ENCODE data around the gene ECT2L. TPM values are rescaled to one million over a fixed set of nuclear protein-coding genes. Genes with fewer than 3 reads are reported as not detected.

Gene ECT2L
- total RNA-seq, 2 donors from 2014 or later, result not detected

- no peaks in the 10 kb centered on the region for H3K9me3 Mint-ChIP-seq
- ATAC-seq (no peak), DNase-seq (ENCODE audit: low spot score) (no peak)
- peaks cover 0 to 9% of the 10 kb centered on the region in 2 donors for H3K4me1 Mint-ChIP-seq (ENCODE audit: low read depth in 2 of 2)
- H3K27ac Mint-ChIP-seq, result no peak overlapping the region
- no peaks in the 10 kb centered on the region for H3K36me3 Mint-ChIP-seq
- H3K4me3 Mint-ChIP-seq, result no peak overlapping the region
- H3K27me3 Mint-ChIP-seq, result peaks cover 0 to 9% of the 10 kb centered on the region in 2 donors
Measured at GRCh38 chr6:138815221-138815620, 19.3 kb downstream of the ECT2L start.

DNA sequence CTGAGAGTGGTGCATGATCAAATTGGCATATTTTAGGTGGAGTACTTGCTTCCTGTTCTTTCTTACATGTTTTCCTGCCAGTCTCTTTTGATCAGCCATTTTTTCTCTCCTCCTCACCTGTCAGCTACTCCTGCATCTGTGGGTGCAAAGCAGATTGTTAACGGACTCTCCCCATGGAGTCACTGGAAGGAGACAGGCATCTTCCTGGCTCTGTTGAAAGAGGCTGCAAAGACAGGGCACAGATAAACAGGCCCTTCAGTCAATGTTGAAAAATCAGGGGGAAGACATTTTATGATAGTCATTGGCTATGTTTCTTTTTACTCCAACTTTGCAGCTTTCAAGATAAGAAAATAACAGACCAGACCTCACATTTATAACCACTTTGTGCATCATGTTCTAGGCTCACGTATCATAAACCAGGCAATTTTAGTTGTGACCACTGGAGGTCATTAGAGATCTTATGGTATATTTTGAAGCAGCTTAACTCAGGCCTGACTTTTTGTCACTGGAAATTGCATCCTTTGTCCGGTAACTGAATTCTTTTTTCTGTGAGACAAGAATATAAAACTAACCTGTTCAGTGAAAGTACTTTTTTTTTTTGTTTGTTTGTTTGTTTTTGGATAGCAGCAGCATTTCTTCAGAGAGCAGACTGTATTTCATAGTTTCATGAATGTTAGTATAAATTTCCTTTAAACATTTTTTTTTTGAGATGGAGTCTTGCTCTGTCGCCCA lies 20.1 kb downstream of the ECT2L start:
- no peaks in the 10 kb centered on the region for H3K9me3 Mint-ChIP-seq
- peaks cover 0 to 9% of the 10 kb centered on the region in 2 donors for H3K27me3 Mint-ChIP-seq
- H3K4me3 Mint-ChIP-seq, result no peak overlapping the region
- no peaks in the 10 kb centered on the region for H3K36me3 Mint-ChIP-seq
- no peak for DNase-seq (ENCODE audit: low spot score)
- peak in 1 of 2 donors; percentile 65 for ATAC-seq
- peaks cover 0 to 9% of the 10 kb centered on the region in 2 donors for H3K4me1 Mint-ChIP-seq (ENCODE audit: low read depth in 2 of 2)
- no peak overlapping the region for H3K27ac Mint-ChIP-seq

GRCh38 chr6:138817799-138818198 lies 21.9 kb downstream of the ECT2L start:
- H3K9me3 Mint-ChIP-seq, result no peaks in the 10 kb centered on the region
- ATAC-seq (no peak), DNase-seq (ENCODE audit: low spot score) (no peak)
- peaks cover 0 to 9% of the 10 kb centered on the region in 2 donors for H3K4me1 Mint-ChIP-seq (ENCODE audit: low read depth in 2 of 2)
- H3K4me3 Mint-ChIP-seq, result no peak overlapping the region
- peak overlapping the region in 1 of 2 donors; percentile 32 for H3K27ac Mint-ChIP-seq
- H3K27me3 Mint-ChIP-seq, result peaks cover 0 to 6% of the 10 kb centered on the region in 2 donors
- H3K36me3 Mint-ChIP-seq, result no peaks in the 10 kb centered on the region

DNA sequence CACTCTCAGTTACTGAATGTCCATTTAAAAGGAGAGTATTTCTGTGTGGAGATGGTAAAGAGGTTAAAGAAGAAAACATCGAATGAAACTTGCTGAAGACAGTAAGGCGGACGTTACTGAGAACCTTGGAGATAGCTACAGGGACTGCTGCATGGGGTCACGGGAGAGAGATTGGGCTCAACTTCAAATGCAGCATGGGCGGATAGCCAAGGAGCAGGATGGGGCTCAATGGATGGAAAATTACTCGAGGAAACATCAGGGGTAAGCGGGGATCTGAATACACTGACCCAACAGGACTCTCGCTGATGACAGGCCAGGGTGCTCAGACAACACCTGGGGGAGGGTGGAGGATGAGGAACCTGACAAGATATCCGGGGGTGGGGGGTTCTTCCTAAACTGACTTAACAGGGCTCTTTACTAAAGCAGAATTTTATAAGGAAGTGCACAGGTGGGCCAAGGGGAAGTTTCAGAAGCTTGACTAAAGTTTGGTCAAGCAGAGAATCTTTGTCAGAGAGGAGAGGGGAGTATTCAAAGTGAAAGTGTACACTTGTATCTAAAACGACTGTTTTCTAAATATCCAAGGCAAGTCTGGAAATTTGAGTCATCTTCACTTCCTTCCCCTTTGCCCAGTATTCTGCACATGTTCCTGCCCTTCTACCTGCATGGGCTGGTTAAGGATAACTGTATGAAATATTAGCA lies 22.8 kb downstream of the ECT2L start:
- H3K4me3 Mint-ChIP-seq, result no peak overlapping the region
- ATAC-seq, result no peak
- H3K27ac Mint-ChIP-seq, result peak overlapping the region in 1 of 2 donors; percentile 32
- peaks cover 0 to 9% of the 10 kb centered on the region in 2 donors for H3K4me1 Mint-ChIP-seq (ENCODE audit: low read depth in 2 of 2)
- no peaks in the 10 kb centered on the region for H3K9me3 Mint-ChIP-seq
- DNase-seq (ENCODE audit: low spot score), result no peak
- H3K36me3 Mint-ChIP-seq, result no peaks in the 10 kb centered on the region
- peaks cover 0 to 6% of the 10 kb centered on the region in 2 donors for H3K27me3 Mint-ChIP-seq

DNA sequence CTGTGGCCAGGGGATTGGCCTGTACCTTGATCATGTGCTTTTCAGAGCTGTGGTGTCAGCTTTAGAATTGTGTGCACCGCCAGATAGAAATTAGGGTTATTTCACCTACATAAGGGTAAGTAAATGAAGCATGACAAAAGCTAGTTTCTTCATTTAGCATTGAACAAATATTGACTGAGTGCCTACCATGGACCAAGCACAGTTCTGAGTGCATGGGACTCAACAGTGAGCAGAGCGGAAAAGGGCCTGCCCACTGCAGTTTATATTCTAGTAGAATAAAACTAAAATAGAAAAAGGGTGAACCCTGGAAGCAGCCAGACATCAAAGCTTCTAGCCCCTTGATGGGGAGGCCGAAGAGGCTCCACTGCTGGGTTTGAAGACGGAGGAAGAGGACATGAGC lies 25.6 kb downstream of the ECT2L start:
- Mint-ChIP-seq H3K4me3 (no peak overlapping the region), H3K27me3 (peaks cover 0 to 4% of the 10 kb centered on the region in 2 donors), H3K27ac (no peak overlapping the region), H3K36me3 (no peaks in the 10 kb centered on the region), H3K4me1 (ENCODE audit: low read depth in 2 of 2) (peaks cover 4 to 9% of the 10 kb centered on the region in 2 donors), H3K9me3 (no peaks in the 10 kb centered on the region)
- ATAC-seq (no peak), DNase-seq (ENCODE audit: low spot score) (no peak)

GRCh38 chr6:138824482-138825144 lies 28.7 kb downstream of the ECT2L start:
- no peak overlapping the region for H3K4me3 Mint-ChIP-seq
- H3K9me3 Mint-ChIP-seq, result no peaks in the 10 kb centered on the region
- peak in 1 of 2 donors; percentile 43 for ATAC-seq
- no peak for DNase-seq (ENCODE audit: low spot score)
- H3K27ac Mint-ChIP-seq, result no peak overlapping the region
- H3K27me3 Mint-ChIP-seq, result no peaks in the 10 kb centered on the region
- H3K36me3 Mint-ChIP-seq, result no peaks in the 10 kb centered on the region
- peaks cover 0 to 4% of the 10 kb centered on the region in 2 donors for H3K4me1 Mint-ChIP-seq (ENCODE audit: low read depth in 2 of 2)

DNA sequence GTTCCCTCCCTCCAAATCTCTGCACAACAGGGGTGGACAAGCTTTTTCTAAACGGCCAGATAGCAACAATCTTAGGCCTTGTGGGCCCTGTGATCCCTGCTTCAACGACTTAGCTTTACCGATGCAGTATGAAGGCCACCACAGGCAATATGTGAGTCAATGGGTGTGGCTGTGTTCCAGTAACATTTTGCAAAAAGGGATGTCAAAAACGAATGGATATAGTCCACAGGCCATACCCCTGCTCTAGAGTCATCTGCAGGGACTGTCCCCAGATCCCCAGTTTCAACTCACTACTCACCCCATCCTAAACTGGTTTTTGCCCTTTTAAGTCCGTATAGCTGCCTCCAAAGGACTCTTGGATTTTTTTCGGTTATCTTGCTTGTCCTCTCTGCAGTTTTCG lies 34.4 kb downstream of the ECT2L start:
- H3K4me1 Mint-ChIP-seq (ENCODE audit: low read depth in 2 of 2), result no peaks in the 10 kb centered on the region
- no peak overlapping the region for H3K27ac Mint-ChIP-seq
- H3K27me3 Mint-ChIP-seq, result no peaks in the 10 kb centered on the region
- DNase-seq (ENCODE audit: low spot score), result no peak
- H3K9me3 Mint-ChIP-seq, result no peaks in the 10 kb centered on the region
- no peaks in the 10 kb centered on the region for H3K36me3 Mint-ChIP-seq
- H3K4me3 Mint-ChIP-seq, result no peak overlapping the region
- no peak for ATAC-seq

DNA sequence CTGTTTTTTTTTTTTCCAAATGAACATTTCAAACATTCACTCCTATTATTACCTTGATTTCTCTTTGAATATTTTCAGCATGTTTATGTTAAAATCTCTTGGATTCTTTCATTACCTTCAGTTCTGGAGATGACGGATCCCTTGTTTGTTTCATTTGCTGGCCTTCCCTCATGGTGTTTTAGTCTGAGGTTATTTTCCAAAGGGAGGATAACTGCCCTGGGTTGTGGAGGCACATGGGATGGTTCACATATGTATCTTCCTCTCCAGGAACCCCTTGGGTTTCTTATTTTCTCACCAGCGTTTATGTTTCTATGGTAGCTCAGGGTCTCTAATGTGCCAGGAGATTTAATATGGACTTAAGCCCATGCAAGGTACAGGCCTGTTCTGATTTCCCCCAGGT lies 36.3 kb downstream of the ECT2L start:
- H3K9me3 Mint-ChIP-seq, result no peaks in the 10 kb centered on the region
- no peaks in the 10 kb centered on the region for H3K27me3 Mint-ChIP-seq
- H3K4me1 Mint-ChIP-seq (ENCODE audit: low read depth in 2 of 2), result no peaks in the 10 kb centered on the region
- H3K27ac Mint-ChIP-seq, result no peak overlapping the region
- DNase-seq (ENCODE audit: low spot score) (no peak), ATAC-seq (no peak)
- no peak overlapping the region for H3K4me3 Mint-ChIP-seq
- no peaks in the 10 kb centered on the region for H3K36me3 Mint-ChIP-seq

DNA sequence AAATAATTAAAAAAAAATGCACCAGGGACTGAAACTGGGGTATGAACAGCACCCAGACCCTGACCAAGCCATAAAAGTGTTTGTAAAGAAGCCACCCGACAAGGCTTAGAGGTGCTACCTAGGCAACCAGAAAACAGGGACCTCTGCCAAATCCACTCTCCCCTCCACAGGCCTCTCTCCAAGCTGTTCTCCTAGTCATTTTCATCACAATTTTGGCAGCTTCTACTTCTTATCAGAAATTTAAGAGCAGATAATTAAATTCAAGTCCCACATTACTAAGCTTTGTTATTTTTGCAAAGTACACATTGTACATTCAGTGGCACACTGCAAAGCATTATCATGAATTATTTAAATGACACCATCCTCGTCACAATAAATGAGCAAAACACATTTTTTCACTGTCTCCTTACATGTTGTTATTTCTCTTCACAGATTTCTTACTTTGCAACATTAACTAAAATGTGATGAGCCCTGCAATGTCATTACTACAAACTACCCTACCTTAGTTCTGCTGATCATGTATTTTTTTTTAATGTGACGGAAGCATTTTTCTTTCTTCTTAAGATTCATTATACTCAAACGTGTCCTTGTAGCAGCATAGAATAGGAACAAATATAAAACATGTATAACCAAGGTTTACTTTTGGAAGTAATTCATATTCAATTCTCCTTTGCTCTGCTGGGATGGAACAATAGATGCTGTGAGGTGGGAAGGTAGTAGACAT lies 38.1 kb downstream of the ECT2L start:
- Mint-ChIP-seq H3K4me1 (ENCODE audit: low read depth in 2 of 2) (no peaks in the 10 kb centered on the region), H3K27me3 (no peaks in the 10 kb centered on the region), H3K27ac (no peak overlapping the region), H3K36me3 (no peaks in the 10 kb centered on the region), H3K9me3 (no peaks in the 10 kb centered on the region), H3K4me3 (no peak overlapping the region)
- ATAC-seq (no peak), DNase-seq (ENCODE audit: low spot score) (no peak)

GRCh38 chr6:138837246-138837645 lies 41.4 kb downstream of the ECT2L start:
- Mint-ChIP-seq H3K36me3 (no peaks in the 10 kb centered on the region), H3K4me3 (no peak overlapping the region), H3K4me1 (ENCODE audit: low read depth in 2 of 2) (no peaks in the 10 kb centered on the region), H3K27me3 (no peaks in the 10 kb centered on the region), H3K27ac (no peak overlapping the region), H3K9me3 (no peaks in the 10 kb centered on the region)
- no peak for ATAC-seq
- DNase-seq (ENCODE audit: low spot score), result no peak

- no peak for ATAC-seq
- no peaks in the 10 kb centered on the region for H3K9me3 Mint-ChIP-seq
- H3K27ac Mint-ChIP-seq, result no peak overlapping the region
- no peak overlapping the region for H3K4me3 Mint-ChIP-seq
- no peaks in the 10 kb centered on the region for H3K27me3 Mint-ChIP-seq
- DNase-seq (ENCODE audit: low spot score), result no peak
- no peaks in the 10 kb centered on the region for H3K4me1 Mint-ChIP-seq (ENCODE audit: low read depth in 2 of 2)
- no peaks in the 10 kb centered on the region for H3K36me3 Mint-ChIP-seq
Measured at GRCh38 chr6:138844192-138844591, 48.3 kb downstream of the ECT2L start.

DNA sequence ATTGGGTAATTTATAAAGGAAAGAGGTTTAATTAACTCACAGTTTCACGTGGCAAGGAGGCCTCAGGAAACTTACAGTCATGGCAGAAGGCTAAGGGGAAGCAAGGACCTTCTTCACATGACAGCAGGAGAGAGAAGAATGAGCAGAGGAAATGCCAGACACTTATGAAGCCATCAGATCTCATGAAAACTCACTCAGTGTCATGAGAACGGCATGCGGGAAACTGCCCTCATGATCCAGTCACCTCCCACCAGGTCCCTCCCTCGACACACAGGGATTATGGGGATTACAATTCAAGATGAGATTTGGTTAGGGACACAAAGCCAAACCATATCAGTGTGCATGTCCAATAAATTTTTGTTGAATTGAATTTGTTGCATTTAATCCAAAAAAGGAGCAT lies 52.0 kb downstream of the ECT2L start:
- no peak for ATAC-seq
- H3K27ac Mint-ChIP-seq, result no peak overlapping the region
- no peaks in the 10 kb centered on the region for H3K36me3 Mint-ChIP-seq
- no peaks in the 10 kb centered on the region for H3K4me1 Mint-ChIP-seq (ENCODE audit: low read depth in 2 of 2)
- DNase-seq (ENCODE audit: low spot score), result no peak
- peaks cover 0 to 7% of the 10 kb centered on the region in 2 donors for H3K27me3 Mint-ChIP-seq
- H3K4me3 Mint-ChIP-seq, result no peak overlapping the region
- H3K9me3 Mint-ChIP-seq, result no peaks in the 10 kb centered on the region

DNA sequence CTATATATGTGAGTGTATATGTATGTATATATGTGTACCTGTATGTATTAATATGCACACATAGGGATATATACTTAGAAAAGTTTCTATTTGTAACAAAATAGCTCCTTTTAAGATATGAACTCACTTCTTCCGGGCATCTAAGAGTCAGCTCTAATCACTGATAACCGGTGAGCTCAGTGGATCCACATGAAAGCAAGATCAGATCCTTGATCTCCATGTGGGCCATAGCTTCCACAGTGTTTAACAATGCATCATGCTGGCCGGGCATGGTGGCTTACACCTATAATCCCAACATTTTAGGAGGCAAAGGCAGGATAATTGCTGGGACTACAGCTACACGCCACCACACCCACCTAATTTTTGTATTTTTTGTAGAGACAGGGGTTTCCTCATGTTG lies 52.6 kb downstream of the ECT2L start:
- DNase-seq (ENCODE audit: low spot score), result no peak
- no peaks in the 10 kb centered on the region for H3K4me1 Mint-ChIP-seq (ENCODE audit: low read depth in 2 of 2)
- H3K9me3 Mint-ChIP-seq, result no peaks in the 10 kb centered on the region
- H3K36me3 Mint-ChIP-seq, result no peaks in the 10 kb centered on the region
- no peak overlapping the region for H3K27ac Mint-ChIP-seq
- H3K27me3 Mint-ChIP-seq, result peaks cover 0 to 9% of the 10 kb centered on the region in 2 donors
- no peak for ATAC-seq
- H3K4me3 Mint-ChIP-seq, result no peak overlapping the region
